ENCODE data around the gene DOCK4. TPM values are rescaled to one million over a fixed set of nuclear protein-coding genes. Genes with fewer than 3 reads are reported as not detected.

Gene DOCK4
- polyA plus RNA-seq, 2 of the 4 experiments (the other 2 are of a cell fraction): 13.7 to 15.7 TPM

GRCh38 chr7:111863269-111863668, 342.9 kb downstream of the DOCK4 start:
- ChIA-PET CTCF (interaction anchor here (1.1 kb wide), 1 partner anchor 100 kb away, joined by 4 read pairs; no protein-coding TSS in a partner anchor), POLR2A (no interaction called here)
- Histone ChIP-seq H3K4me2 (no peak overlapping the region), H3K4me3 (no peak overlapping the region), H3K4me1 (peaks cover 6% of the 10 kb centered on the region; the same call in 2 of the 3 replicates), H3K9me3 (no peaks in the 10 kb centered on the region), H3K27ac (no peak overlapping the region)
- no peak for DNase-seq (ENCODE audit: low read depth in 1 of 2, low spot score in 1 of 2)
- no peak for FAIRE-seq
- no peak for TF ChIP-seq ZFP36 (IDR thresholded peaks at IDR 0.05; ENCODE audit: borderline replicate concordance, partially characterized antibody)
- no peak for TF ChIP-seq ZC3H11A (IDR thresholded peaks at IDR 0.05)
- TF ChIP-seq SMC3 (IDR thresholded peaks at IDR 0.05): no peak
- no peak for TF ChIP-seq CHD2 (IDR thresholded peaks at IDR 0.05; ENCODE audit: low read length, partially characterized antibody)
- no peak for TF ChIP-seq MAFK (IDR thresholded peaks at IDR 0.05; ENCODE audit: partially characterized antibody)
- no peak for TF ChIP-seq HMGXB4 (CRISPR knock-in tag; IDR thresholded peaks at IDR 0.05; ENCODE audit: borderline replicate concordance)
- TF ChIP-seq JUNB (IDR thresholded peaks at IDR 0.05): no peak
- TF ChIP-seq CHD4 (IDR thresholded peaks at IDR 0.05; ENCODE audit: borderline replicate concordance): no peak
- TF ChIP-seq REST (IDR thresholded peaks at IDR 0.05): no peak
- no peak for TF ChIP-seq USF2 (IDR thresholded peaks at IDR 0.05)
- no peak for TF ChIP-seq HDAC2 (IDR thresholded peaks at IDR 0.05)
- no peak for TF ChIP-seq FOSB (CRISPR knock-in tag; IDR thresholded peaks at IDR 0.05)
- ATAC-seq: no peak
- 89% methylated on average over 7 of the region's 7 CpGs for WGBS (ENCODE audit: missing lambda C conversion rate)

GRCh38 chr7:111860248-111860647, 346.0 kb downstream of the DOCK4 start:
- CTCF ChIA-PET: no interaction called here

GRCh38 chr7:111858331-111858730, 347.9 kb downstream of the DOCK4 start:
- no peak overlapping the region for H3K27ac ChIP-seq
- no peak for FAIRE-seq
- no peak overlapping the region for H3K4me3 ChIP-seq
- CTCF ChIA-PET: interaction anchor here (0.6 to 1.8 kb wide), 4 partner anchors 10 to 556 kb away, joined by 3 to 5 read pairs (median 4); no protein-coding TSS in a partner anchor
- POLR2A ChIA-PET: no interaction called here
- no peak for TF ChIP-seq MYC (IDR thresholded peaks at IDR 0.05; ENCODE audit: borderline replicate concordance, low read length)
- no peak for TF ChIP-seq REST (IDR thresholded peaks at IDR 0.05)
- peak; percentile 83 for TF ChIP-seq MAFK (IDR thresholded peaks at IDR 0.05; ENCODE audit: partially characterized antibody)
- TF ChIP-seq ATOH8 (CRISPR knock-in tag; IDR thresholded peaks at IDR 0.05; ENCODE audit: low read depth): no peak
- no peak for ATAC-seq
- H3K4me1 ChIP-seq: peaks cover 13% of the 10 kb centered on the region; the same call in 2 of the 3 replicates
- WGBS (ENCODE audit: missing lambda C conversion rate): 86% methylated on average over 3 of the region's 3 CpGs
- H3K4me2 ChIP-seq: no peak overlapping the region
- no peaks in the 10 kb centered on the region for H3K9me3 ChIP-seq
- no peak for DNase-seq (ENCODE audit: low read depth in 1 of 2, low spot score in 1 of 2)

More at GRCh38 chr7:111860248-111860647, 346.0 kb downstream of the DOCK4 start:
- H3K4me1 ChIP-seq: peaks cover 10% of the 10 kb centered on the region; the same call in 2 of the 3 replicates
- FAIRE-seq: no peak
- WGBS (ENCODE audit: missing lambda C conversion rate): 88% methylated on average over 6 of the region's 6 CpGs
- POLR2A ChIA-PET: no interaction called here
- DNase-seq (ENCODE audit: low read depth in 1 of 2, low spot score in 1 of 2): no peak
- no peak overlapping the region for H3K27ac ChIP-seq
- no peaks in the 10 kb centered on the region for H3K9me3 ChIP-seq
- H3K4me3 ChIP-seq: no peak overlapping the region
- no peak for ATAC-seq
- TF ChIP-seq FOSL2 (IDR thresholded peaks at IDR 0.05): no peak
- no peak for TF ChIP-seq FOSL2 (CRISPR knock-in tag; IDR thresholded peaks at IDR 0.05)
- no peak overlapping the region for H3K4me2 ChIP-seq
